Endothelial cell of umbilical vein (primary cell): Measurements from ENCODE around the gene GPR160. TPM values are rescaled to one million over a fixed set of nuclear protein-coding genes. Genes with fewer than 3 reads are reported as not detected.
"Not testable (repeated sequence)": the region's sequence is repeated elsewhere in the genome, so short reads cannot be mapped to it uniquely, and the experiment has no call there.

Source experiments
- BruUV-seq: library from RNA; stranded (reverse); fragments of 400-500 nt; replicated peaks from 2 replicates; lab custom pipeline; 2021; lab: Mats Ljungman, UMichigan
- CTCF ChIA-PET: fragments of 300-600, 350-600 bp; sonication (Branson Sonifier 250); formaldehyde crosslinking; loops from one replicate; lab custom pipeline; 2021; ENCODE audit warnings: antibody characterized with exemption, inconsistent platforms; lab: Charles Lee
- POLR2A ChIA-PET: fragments of 300-600, 350-600 bp; sonication (Branson Sonifier 250); formaldehyde crosslinking; loops from one replicate; lab custom pipeline; 2021; ENCODE audit warnings: antibody characterized with exemption, inconsistent platforms; lab: Charles Lee
- DNase-seq: peaks from one replicate; pipeline ENCODE4 v3.0.0-alpha.2; 2011; ENCODE audit warnings: low read depth, low spot score
- FAIRE-seq: peaks from 2 replicates; lab custom pipeline; 2011; peaks lifted over from hg19 to GRCh38; lab: Jason Lieb, UNC
- H2AFZ ChIP-seq: 2 replicates; pipeline ENCODE4 v1.6.0; 2012; ENCODE audit warnings: low read depth, low read length, control low read depth, inconsistent platforms
- H3K27ac ChIP-seq: 2 replicates; pipeline ENCODE4 v1.5.1; 2011; ENCODE audit warnings: low read depth, mild to moderate bottlenecking, control low read depth, low read length, moderate library complexity; ENCODE audit not compliant: insufficient read depth
- H3K27me3 ChIP-seq, 2 experiments: 2 replicates each; pipeline versions ENCODE4 v1.6.0 to v1.6.1; 2011; ENCODE audit warnings: low read length in 2 of 2, mixed read lengths in 1 of 2; ENCODE audit not compliant: control insufficient read depth in 2 of 2, insufficient read depth in 2 of 2
- H3K36me3 ChIP-seq, 2 experiments: 2 replicates in 1 of 2; 3 replicates in 1 of 2; pipeline ENCODE4 v1.5.1; 2011; ENCODE audit warnings: low read length in 2 of 2, mild to moderate bottlenecking in 1 of 2, moderate library complexity in 1 of 2; ENCODE audit not compliant: control insufficient read depth in 2 of 2, insufficient read depth in 2 of 2; ENCODE audit errors: extremely low read depth in 1 of 2
- H3K4me1 ChIP-seq: 3 replicates; pipeline ENCODE4 v1.5.1; 2011; ENCODE audit warnings: mild to moderate bottlenecking, low read length; ENCODE audit not compliant: control insufficient read depth, insufficient read depth; ENCODE audit errors: extremely low read depth
- H3K4me2 ChIP-seq: 2 replicates; pipeline ENCODE4 v1.6.1; 2011; ENCODE audit warnings: low read length, control low read depth, mixed read lengths; ENCODE audit not compliant: insufficient read depth
- H3K4me3 ChIP-seq, 3 experiments: fragments of 200-600 bp in 1 of 3; sonication (generic), shearing (Covaris generic) in 1 of 3; replicated peaks in 1 of 3; 2 replicates each; pipeline ENCODE4 v1.5.1; 2011 to 2016; ENCODE audit warnings: control low read depth in 3 of 3, low read length in 3 of 3, mild to moderate bottlenecking in 2 of 3, inconsistent platforms in 1 of 3, low read depth in 1 of 3, moderate library complexity in 1 of 3; ENCODE audit not compliant: insufficient read depth in 1 of 3
- H3K79me2 ChIP-seq: 2 replicates; pipeline ENCODE4 v1.6.0; 2012; ENCODE audit warnings: low read length, inconsistent platforms; ENCODE audit not compliant: control insufficient read depth, insufficient read depth
- H3K9ac ChIP-seq: replicated peaks from 2 replicates; pipeline ENCODE3; 2011; ENCODE audit warnings: low read length, control low read depth; ENCODE audit not compliant: insufficient read depth; ENCODE audit errors: extremely low read depth
- H3K9me1 ChIP-seq: replicated peaks from 3 replicates; pipeline ENCODE4 v1.6.0; 2011; ENCODE audit warnings: mild to moderate bottlenecking, low read length; ENCODE audit not compliant: control insufficient read depth, insufficient read depth; ENCODE audit errors: extremely low read depth
- H3K9me3 ChIP-seq: replicated peaks from 2 replicates; pipeline ENCODE4 v1.5.1; 2012; ENCODE audit warnings: low read length, inconsistent platforms; ENCODE audit not compliant: control insufficient read depth, insufficient read depth
- H4K20me1 ChIP-seq: replicated peaks from 2 replicates; pipeline ENCODE3; 2011; ENCODE audit warnings: mild to moderate bottlenecking, low read length; ENCODE audit not compliant: control insufficient read depth, insufficient read depth; ENCODE audit errors: extremely low read depth
- EZH2 ChIP-seq: IDR thresholded peaks from 2 replicates; pipeline ENCODE4 v1.6.1; 2012; ENCODE audit warnings: borderline replicate concordance, low read depth, mild to moderate bottlenecking, moderate library complexity, low read length, inconsistent platforms; ENCODE audit not compliant: severe bottlenecking
- FOS ChIP-seq: IDR thresholded peaks from 2 replicates; pipeline ENCODE4 v1.6.1; 2011; ENCODE audit warnings: mild to moderate bottlenecking, low read length, moderate library complexity, borderline replicate concordance; ENCODE audit not compliant: insufficient read depth
- GATA2 ChIP-seq: IDR thresholded peaks from 2 replicates; pipeline ENCODE4 v1.7.0; 2011; ENCODE audit warnings: low read depth, mild to moderate bottlenecking, moderate library complexity, mixed read lengths, low read length; ENCODE audit not compliant: insufficient read length, insufficient read depth
- JUN ChIP-seq: IDR thresholded peaks from 2 replicates; pipeline ENCODE4 v1.6.1; 2011; ENCODE audit warnings: borderline replicate concordance, low read depth; ENCODE audit not compliant: insufficient read length, insufficient read depth
- MAX ChIP-seq: IDR thresholded peaks from 2 replicates; pipeline ENCODE4 v1.6.1; 2011; ENCODE audit not compliant: insufficient read depth, insufficient read length
- MYC ChIP-seq: IDR thresholded peaks from one replicate; pipeline ENCODE4 v1.6.1; 2011; ENCODE audit warnings: mild to moderate bottlenecking, low read depth, low read length
- POLR2A ChIP-seq: IDR thresholded peaks from 2 replicates; pipeline ENCODE4 v1.6.1; 2012; ENCODE audit warnings: low read depth, mild to moderate bottlenecking, control low read depth, low read length
- POLR2AphosphoS5 ChIP-seq: IDR thresholded peaks from 2 replicates; pipeline ENCODE4 v1.6.1; 2012; ENCODE audit warnings: low read depth, mild to moderate bottlenecking, control low read depth, low read length, moderate library complexity; ENCODE audit not compliant: insufficient read depth
- dilution Hi-C: fragments of 300-500 bp; cut with MboI; formaldehyde crosslinking; loops from one replicate; pipeline ENCODE4 v1.15.0; 2019; ENCODE audit warnings: low sequenced_read_pairs; ENCODE audit not compliant: extremely low pct_ligation_motif_present
- intact Hi-C: fragments of 100-400 bp; cut with micrococcal nuclease; formaldehyde crosslinking; loops from one replicate; pipeline ENCODE4 v1.10.0; 2022
- polyA plus RNA-seq, 4 experiments: library from polyadenylated mRNA; depleted of rRNA in 3 of 4; stranded (reverse) in 3 of 4; unstranded in 1 of 4; fragments of >200 nt; gene quantifications; 2 replicates each; pipeline versions ENCODE4 v1.2.1 to v1.2.3, GENCODE V29; 2011 to 2012; ENCODE audit warnings: missing spikeins in 1 of 4
- total RNA-seq: library from RNA; stranded (reverse); gene quantifications from 2 replicates; pipeline ENCODE4 v1.2.3, GENCODE V29; 2021
- TF ChIP-seq, protein P1 (sequence below), 2 donors: IDR thresholded peaks; 1 replicate in 1 of 2; 2 replicates in 1 of 2; pipeline ENCODE4 v1.5.1; 2011; ENCODE audit warnings: low read length in 2 of 2, mild to moderate bottlenecking in 2 of 2, moderate library complexity in 2 of 2, control low read depth in 1 of 2, inconsistent platforms in 1 of 2, low read depth in 1 of 2; ENCODE audit not compliant: insufficient read depth in 1 of 2; ENCODE audit errors: extremely low read depth in 1 of 2

Gene GPR160
- total and polyA plus RNA-seq, 2 donors (not counting 3 experiments of a cell fraction or from before 2014, with no cell fraction given): 0.39 to 1.3 TPM

DNA sequence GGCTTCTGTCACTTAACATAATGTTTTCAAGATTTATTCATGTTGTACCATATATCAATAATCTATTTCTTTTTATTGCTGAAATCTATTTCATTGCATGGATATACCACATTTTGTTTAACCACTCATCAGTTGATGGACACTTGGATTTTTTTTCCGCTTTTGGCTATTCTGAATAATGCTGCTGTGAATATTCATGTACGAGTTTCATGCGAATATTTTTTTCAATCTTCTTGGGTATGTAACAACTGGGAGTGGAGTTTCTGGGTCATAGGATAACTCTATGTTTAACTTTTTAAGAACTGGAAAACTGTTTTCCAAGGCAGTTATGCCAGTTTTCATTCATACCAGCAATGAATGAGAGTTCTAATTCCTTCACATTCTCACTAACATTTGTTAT, 21.7 kb upstream of the GPR160 start:
- no peak overlapping the region for H3K27ac ChIP-seq
- no peaks in the 10 kb centered on the region for H3K9me1 ChIP-seq
- POLR2A ChIA-PET: no interaction called here
- H3K36me3 ChIP-seq: no peaks in the 10 kb centered on the region
- no peak overlapping the region for H3K4me2 ChIP-seq
- H3K9ac ChIP-seq: no peak overlapping the region
- H3K9me3 ChIP-seq: no peaks in the 10 kb centered on the region
- DNase-seq (no peak), FAIRE-seq (no peak)
- BruUV-seq: no TSS peak
- H3K4me3 ChIP-seq: no peak overlapping the region
- intact Hi-C loops: no loop called here
- CTCF ChIA-PET: no interaction called here
- peaks cover 4 to 9% of the 10 kb centered on the region in 2 experiments for H3K27me3 ChIP-seq
- H4K20me1 ChIP-seq: no peaks in the 10 kb centered on the region
- no peaks in the 10 kb centered on the region for H3K79me2 ChIP-seq
- no peaks in the 10 kb centered on the region for H3K4me1 ChIP-seq
- no peak for TF ChIP-seq FOS
- TF ChIP-seq POLR2A: no peak
- no peak for TF ChIP-seq JUN
- TF ChIP-seq EZH2: no peak
- TF ChIP-seq MYC: no peak
- TF ChIP-seq GATA2: no peak
- TF ChIP-seq POLR2AphosphoS5: no peak
- TF ChIP-seq, protein P1, sequence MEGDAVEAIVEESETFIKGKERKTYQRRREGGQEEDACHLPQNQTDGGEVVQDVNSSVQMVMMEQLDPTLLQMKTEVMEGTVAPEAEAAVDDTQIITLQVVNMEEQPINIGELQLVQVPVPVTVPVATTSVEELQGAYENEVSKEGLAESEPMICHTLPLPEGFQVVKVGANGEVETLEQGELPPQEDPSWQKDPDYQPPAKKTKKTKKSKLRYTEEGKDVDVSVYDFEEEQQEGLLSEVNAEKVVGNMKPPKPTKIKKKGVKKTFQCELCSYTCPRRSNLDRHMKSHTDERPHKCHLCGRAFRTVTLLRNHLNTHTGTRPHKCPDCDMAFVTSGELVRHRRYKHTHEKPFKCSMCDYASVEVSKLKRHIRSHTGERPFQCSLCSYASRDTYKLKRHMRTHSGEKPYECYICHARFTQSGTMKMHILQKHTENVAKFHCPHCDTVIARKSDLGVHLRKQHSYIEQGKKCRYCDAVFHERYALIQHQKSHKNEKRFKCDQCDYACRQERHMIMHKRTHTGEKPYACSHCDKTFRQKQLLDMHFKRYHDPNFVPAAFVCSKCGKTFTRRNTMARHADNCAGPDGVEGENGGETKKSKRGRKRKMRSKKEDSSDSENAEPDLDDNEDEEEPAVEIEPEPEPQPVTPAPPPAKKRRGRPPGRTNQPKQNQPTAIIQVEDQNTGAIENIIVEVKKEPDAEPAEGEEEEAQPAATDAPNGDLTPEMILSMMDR (IDR thresholded peaks at IDR 0.05; ENCODE audit: extremely low read depth in 1 of 2, insufficient read depth in 1 of 2, low read depth in 1 of 2, low read length in 2 of 2): no peak
- TF ChIP-seq MAX: no peak
- H2AFZ ChIP-seq: no peak overlapping the region
- dilution Hi-C loops: no loop called here

DNA sequence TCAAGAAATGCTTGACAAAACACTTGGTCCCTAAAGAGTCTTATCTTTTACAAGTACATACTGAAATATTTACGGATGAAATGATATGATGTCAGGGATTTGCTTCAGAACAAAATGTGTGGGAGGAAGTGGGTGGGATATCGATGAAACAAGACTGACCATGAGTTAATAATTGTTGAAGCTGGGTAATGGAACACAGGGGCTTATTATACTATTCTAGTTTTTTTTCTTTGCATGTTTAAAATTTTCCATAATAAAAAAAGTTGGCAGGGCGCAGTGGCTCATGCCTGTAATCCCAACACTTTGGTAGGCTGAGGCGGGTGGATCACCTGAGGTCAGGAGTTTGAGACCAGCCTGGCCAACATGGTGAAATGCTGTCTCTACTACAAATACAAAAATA, 18.5 kb upstream of the GPR160 start:
- H3K9me3 ChIP-seq, H3K36me3 ChIP-seq, H3K79me2 ChIP-seq, H3K27ac ChIP-seq, POLR2A ChIA-PET, BruUV-seq, H2AFZ ChIP-seq, H4K20me1 ChIP-seq, H3K4me3 ChIP-seq, FAIRE-seq, H3K9ac ChIP-seq, H3K4me1 ChIP-seq, intact Hi-C loops, DNase-seq, H3K4me2 ChIP-seq, H3K9me1 ChIP-seq, dilution Hi-C loops: not testable (repeated sequence)
- peaks cover 11 to 13% of the 10 kb centered on the region in 2 experiments for H3K27me3 ChIP-seq
- CTCF ChIA-PET: interaction anchor here (0.7 to 2.9 kb wide), 3 partner anchors 35 to 800 kb away, joined by 3 to 18 read pairs (median 5); no protein-coding TSS in a partner anchor
